H4 (cell line): ENCODE data around the gene DYNAP. TPM values are rescaled to one million over a fixed set of nuclear protein-coding genes. Genes with fewer than 3 reads are reported as not detected.

Experiments
- DNase-seq: peaks from one replicate; pipeline ENCODE4 v3.0.0-alpha.2; 2015; ENCODE audit warnings: low spot score
- total RNA-seq: library from RNA; depleted of rRNA; stranded (reverse); fragments of >200 nt; shearing (Covaris generic); gene quantifications from 2 replicates; pipeline ENCODE4 v1.2.3, GENCODE V29; 2014; rRNA removed

Gene DYNAP, protein sequence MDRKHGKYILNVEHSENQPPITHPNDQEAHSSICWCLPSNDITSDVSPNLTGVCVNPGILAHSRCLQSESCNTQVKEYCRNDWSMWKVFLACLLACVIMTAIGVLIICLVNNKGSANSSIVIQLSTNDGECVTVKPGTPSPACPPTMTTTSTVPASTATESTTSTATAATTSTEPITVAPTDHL
- not detected in 2 replicates for total RNA-seq

DNA sequence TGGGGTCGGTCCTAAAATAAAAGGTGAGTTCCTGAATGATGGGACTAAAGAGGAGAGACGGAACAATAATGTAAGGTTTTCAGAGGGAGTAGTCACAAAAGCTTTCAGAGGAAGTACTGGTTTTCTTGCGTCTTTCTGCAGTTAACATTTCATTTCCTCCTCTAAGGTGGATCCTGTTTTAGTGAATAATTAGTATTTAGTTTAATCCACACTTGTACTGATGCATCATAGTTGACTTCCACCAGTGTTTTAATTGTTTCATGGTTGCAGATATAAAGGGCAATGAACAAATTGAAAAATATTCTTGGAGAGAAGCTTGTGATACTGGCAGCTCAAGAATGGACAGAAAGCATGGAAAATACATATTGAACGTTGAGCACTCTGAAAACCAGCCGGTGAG lies at the start of gene DYNAP:
TSS of gene DYNAP (plus strand) at position 301 of the 400 bp plus-strand sequence. CDS start at position 339, 38 bp downstream.
- DNase-seq = no peak

DNA sequence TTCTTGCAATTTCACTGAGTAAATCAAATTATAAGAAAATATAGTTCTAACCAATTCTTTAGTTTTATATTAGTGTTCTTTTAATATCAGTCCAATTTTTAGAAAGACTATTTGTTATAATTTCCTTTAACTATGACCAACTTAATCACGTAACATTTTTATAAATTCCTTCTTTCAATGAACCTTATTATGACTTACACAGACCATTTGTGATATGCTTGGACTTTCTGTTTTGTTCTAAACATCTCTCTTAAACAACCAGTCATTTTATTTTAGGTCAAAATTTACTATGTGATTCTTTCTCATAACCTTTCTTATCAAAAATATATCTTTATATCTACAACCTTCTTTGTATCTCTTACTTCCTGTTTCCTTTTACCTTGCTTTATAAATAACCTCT lies 39.5 kb upstream of the DYNAP start:
- DNase-seq = no peak

DNA sequence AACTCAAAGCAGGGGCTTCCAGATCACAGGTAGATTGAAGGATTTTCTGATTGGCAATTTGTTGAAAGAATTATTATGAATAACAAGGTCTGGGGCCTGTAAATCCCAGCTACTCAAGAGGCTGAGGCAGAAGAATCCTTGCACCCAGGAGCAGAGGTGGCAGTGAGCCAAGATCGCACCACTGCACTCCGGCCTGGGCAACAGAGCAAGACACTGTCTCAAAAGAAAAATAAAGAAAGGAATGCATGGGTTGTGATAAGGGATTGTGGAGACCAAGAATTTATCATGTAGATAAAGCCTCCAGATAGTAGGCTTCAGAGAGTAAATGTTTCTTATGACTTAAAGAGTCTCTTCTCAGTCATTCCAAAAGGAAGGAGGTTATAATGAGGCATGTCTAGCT lies 35.8 kb upstream of the DYNAP start:
- no peak for DNase-seq

DNA sequence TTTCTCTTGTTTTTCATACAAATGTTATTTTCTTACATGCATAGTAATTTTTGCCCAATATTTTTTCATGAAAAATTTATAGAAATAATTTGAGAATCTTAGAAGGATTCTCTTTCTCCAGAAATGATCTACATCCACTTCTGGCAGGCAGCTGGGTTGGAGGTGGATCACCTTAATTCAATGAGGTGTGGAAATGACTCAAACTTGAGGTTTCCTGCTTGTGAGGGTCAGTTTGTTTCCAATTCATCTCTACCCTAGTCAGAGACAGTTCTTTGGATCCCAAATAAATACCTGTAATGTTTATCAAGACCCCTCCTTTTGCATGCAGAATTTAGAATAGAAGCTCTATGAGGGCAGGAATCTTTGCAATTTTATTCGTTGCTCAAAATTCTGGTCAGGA lies 35.0 kb upstream of the DYNAP start:
- no peak for DNase-seq

DNA sequence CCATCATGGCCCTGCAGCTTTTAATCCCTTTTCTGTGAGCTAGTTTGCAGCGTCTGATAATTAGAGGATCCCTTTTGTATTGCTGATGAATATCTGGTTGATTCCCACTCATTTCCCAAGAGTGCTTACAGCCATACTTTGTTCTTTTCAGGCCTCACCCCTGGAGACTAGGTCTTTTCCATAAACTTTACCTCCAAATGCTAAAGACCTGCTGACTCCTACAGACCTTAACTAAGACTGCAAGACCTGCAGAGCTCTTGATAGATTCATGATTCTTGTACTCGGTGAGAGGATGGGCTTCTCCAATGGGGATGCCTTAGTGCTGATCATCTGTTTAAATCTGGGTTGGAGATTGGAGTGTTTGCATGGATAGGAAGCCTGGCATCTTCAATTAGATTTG lies 33.1 kb upstream of the DYNAP start:
- no peak for DNase-seq

DNA sequence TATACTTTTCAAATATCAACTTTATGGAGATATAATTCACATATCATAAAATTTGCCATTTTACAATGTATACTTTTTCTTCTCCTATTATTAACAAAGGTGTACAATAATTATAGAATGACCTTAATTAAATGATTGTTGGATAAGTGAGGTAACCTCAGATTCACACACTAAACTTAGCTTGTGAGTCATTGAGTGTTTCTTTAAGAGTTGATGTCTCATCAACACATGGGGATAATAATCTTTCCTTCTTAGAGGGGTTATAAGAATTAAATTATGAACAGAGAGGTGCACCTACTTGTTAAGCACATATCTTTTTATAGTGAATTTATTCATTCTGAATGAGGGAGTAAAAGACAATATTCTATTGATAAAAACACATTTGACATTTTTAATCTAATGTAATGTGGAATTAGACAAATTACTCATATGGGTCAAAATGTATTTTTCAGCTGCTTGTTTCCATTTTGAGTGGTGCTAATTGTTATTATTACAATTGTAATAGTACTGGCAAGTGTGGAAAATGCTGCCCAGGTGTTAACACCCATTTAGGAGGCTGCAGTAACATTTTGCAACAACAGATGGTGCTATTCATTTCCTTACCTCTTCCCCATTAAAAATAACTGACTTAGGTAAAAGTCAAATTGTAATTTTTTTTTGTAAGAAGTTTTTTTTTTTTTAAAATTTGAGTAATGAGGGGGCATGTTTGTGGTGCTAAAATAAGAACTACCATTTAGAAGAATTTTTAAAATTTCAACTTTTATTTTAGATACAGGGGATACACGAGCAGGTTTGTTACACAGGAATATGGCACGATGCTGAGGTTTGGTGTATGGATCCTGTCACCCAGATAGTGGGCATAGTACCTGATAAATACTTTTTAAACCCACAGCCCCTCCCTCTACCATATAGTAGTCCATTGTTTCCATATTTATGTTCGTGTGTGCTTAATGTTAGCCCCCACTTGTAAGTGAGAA lies 32.1 kb upstream of the DYNAP start:
- no peak for DNase-seq

DNA sequence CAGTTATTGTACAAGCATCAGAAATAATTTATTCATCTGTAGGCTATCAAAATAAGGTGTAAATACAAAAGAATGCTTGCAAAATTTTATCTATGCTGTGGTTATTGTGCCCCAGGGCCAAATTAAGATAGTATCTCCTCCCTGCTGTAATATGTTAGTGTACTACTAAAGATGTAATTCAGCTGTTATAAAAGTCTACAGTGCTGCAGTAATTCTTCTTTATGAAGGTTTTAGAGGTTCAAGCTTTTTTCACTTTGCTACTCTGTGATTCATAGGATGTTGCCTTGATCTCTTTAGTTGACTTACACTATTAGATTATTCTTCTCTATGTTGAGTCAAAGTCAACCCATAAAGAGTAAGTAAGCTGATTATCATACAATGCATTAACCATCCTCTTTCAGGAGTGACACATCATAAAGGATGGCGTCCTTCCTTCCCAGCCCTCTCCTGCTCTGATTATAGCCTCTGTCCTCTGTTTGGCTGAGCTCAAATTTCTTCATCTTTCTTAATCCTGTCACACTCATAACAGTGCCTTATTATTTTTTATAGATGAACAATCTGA lies 29.3 kb upstream of the DYNAP start:
- no peak for DNase-seq

DNA sequence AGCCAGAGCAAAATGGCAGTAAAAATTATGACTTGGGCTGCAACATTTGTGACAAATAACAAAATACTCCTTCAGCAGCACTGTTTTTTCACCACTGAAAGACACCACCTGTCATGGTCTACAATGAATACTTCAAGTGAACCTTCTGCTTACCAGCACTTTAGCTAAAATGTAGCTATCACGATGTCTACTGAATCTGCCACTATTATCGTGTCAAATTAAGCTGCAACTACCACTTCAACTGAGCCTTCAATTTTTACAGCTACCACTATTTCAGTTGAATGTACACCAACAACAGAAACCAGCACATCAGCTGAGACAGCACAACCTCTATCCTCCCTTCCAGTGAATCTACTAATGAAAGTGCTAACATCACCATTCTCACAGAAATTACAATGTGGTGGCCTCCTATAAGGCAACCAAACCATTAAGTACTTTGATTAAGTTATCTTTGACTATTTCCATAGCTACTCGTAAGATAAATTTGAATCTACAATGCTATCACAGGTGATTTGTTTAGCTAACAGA lies 10.8 kb upstream of the DYNAP start:
- no peak for DNase-seq

DNA sequence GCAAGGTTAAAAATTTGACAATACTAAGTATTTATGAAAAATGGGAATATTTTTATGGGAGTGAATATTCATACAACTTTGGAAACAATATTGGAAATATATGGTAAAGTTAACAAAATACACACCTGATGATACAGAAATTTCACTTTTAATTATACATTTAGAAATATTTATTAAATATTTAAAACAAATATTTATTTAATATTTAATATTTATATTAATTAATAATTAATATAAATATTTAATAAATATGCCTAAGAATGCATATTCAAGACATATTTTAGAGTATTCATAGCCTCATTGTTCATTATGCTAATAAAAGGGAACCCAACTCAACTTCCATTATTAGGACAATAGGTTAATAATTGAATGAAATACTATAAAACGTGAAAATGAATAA lies 7.0 kb upstream of the DYNAP start:
- no peak for DNase-seq

DNA sequence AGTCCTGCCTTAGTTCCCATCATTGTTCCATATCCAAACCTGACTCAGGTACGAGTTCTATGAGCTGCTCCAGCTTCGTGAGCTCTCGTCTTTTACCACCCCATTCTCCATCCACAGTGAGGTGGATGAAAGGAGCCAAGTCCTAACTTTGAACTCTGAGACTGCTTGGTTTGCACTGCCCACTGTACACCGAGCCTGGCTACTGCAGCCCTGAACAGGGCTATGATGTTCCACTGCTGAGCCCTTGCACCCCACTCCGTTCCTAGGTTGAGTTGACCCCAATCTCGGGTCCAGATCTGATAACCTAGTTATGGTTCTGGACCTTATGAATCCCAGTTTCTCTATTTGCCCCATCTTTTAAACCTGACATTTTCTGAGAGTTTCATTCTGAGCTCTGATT lies 5.3 kb upstream of the DYNAP start:
- no peak for DNase-seq

DNA sequence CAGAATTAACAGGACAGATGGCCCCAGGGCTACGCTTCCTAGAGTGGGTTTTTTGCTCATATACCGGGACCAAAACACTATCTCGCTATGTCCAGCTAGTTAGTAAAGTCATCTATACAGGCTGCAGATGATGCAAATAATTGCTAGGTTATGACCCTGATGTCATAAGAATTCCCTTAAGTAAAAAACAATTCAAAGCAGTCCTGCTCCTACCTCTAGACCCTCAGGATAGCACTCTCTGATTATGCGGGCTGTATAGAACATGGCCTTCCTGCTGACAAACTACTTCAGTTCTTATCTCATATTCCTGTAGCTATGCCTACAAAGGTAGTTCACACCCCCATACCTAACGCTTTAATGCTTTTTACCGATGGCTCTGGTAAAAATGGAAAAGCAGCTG lies 13.2 kb downstream of the DYNAP start:
- no peak for DNase-seq

DNA sequence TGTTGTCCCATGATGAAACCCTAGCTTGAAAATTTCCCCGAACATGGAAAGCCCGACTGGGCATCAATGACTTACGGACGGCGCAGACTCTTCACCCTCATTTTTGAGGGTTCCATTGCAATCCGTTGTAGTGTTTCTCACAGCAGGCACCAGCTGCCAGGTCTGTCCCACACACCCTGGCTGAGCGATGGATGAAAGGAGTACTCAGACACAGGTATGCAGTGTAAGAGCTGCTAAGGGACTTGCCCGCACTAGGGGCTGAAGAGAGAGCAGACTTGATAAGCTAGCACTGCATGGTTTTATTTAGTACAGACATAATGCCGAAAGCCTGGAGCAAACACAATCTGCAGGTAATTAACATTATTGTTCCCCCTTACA lies 15.8 kb downstream of the DYNAP start:
- no peak for DNase-seq

DNA sequence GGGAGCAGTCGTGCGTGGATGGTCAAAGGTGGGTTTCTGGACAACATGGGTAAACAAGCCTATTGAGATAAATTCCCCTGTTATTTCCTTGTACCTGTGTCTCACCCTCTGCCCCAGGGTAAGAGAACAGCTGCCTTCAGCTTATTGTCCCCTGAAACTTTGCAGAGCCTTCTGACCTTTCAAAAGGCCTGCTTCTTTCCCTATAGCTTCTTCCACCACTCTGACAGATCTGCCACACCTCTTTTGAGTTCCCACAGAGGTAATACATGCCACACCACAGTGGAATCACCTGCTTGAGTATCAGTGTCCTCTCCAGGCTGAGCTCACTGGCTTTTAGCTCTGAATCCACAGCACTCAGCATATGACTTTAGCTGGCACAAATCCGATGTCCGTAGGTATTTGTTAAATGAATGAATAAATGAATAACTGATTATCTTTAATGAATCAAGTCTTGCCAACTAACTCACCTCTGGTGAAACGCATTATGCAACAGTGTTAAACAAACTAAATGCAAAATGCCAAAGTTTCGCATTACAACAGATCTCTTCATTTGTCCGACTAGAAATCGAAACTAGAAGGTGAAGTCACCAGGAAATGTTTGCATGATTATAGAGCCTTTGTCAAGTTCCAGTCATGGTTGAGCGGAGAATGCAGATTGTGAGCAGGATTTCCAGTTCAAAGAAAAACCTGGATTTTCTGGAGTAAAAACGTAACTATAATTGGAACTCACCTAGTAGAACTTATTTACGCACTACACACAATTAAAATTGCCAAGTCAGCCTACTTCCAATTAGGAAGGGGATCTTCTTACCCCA lies 16.4 kb downstream of the DYNAP start:
- peak; percentile 73 for DNase-seq

DNA sequence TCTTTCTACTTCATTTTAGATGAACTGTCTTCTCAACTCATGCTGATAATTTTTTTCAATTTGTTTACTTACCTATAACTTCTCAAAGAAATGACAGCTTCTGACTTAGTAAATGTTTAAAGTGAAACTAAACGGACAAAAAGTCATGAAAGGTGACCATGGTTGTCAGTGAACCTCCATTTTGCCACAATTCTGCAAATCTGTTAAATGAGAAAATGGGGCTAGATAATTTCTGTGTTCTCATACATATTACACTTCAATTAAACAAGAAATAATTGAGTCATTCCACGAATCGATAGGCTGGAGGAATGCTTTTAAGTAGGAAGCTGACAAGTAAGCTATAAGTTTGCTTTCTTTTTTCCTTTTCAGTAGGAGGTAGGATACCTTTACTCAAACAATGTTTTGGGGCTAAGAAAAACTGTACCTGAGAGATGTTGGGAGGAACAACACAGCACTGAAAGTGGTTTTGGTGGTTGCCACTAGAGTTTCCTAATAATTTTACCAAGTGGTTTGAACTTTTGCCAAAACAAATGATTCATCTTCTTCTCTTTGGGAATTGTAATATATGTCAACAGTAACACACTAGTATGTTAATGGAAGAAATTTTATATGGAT lies 17.1 kb downstream of the DYNAP start:
- peak; percentile 27 for DNase-seq

DNA sequence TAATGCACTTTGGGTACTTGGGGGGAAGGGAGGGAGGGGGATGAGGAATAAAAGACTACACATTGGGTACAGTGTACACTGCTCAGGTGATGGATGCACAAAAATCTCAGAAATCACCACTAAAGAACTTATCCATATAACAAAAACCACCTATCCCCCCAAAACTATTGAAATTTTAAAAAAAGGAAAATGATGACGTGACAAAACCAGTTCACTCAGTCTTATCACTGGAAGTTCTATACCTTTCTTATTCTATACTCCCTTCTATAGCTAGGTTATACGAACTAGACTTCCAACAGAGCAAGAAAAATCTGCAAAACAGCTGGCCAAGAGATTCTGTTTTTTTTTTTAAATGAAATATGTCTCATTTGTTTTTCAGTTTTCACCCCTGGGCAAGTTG lies 20.8 kb downstream of the DYNAP start:
- DNase-seq = no peak

DNA sequence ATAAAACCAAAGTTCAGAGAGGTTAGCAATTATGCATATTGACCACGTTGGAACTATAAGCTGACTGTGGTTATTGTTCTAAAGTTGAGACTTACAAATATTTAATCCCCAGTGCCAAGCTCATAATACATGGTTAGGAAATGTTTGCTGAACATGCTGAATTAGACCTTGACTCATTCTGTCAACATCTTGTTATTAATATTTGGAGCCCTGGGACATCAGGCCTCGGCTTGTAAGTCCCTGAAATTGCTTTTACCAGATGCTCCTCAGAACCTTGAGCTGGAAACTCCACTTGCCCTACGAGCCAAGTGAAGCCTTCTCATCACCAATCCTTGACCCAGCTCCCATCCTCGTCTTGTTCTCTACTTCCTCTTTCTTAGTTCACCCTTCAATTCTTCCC lies 21.2 kb downstream of the DYNAP start:
- DNase-seq = no peak

DNA sequence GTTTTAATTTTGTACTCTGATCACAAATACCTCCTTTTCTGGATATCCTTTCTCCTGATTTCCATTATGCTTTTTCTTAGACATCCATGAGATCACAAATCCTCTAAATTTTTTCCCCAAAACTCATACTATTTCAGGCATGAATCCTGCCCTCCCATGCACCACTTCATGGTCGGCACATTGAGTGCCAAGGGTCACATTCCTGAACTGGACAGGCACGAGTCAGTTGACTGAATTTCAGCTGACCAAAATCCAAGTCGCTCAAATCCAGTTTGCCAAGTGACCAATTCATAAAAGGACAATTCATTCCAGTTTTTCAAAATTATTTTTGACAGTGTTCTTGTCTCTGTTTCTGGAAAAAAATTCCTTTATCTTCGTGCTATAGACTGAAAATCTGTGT lies 22.1 kb downstream of the DYNAP start:
- no peak for DNase-seq

DNA sequence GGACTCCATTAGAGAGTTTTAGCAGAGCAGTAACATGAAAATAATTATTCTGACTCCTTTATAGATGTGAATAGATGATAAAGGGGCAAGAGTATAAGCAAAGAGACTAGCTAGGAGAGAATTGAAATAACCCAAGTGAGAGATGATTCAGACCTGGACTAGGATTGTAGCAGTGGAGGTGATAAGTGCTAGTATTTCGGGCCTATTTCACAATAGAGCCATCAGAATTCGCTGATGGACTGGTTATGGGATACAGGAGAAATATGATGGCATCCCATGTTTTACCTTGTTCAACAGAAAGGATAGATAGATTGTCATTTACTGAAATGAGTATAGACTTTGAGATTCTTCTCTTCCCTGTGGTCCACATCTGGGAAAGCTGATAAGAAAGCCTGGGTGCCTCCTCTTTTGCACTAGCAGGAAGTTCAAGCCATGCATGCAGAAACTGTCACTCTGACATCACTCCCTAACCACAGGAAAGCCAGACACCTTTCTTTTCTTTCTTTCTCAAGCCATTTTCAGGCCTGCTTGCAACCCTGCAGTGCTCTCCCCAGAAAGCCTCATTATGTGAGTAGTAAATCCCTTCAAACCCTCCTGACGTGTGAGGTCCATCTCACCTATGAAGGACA lies 25.3 kb downstream of the DYNAP start:
- DNase-seq = no peak

DNA sequence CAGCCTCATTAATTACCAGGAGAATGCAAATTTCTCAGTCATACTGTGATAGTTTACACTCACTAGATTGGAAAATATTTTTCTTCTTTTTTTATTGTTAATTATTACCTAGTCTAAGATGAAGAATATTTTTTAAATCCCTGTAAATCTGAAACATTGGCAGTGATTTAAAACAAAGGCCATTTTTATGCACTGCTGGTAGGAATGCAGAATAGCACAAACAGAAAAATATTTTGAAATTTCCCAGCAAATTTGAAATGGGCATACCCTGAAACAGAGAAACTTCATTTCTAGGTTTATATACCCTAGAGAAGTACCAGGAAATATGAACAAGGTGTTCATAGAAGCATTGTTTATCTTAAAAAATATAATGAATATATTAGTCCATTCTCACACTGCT lies 31.0 kb downstream of the DYNAP start:
- DNase-seq = no peak

DNA sequence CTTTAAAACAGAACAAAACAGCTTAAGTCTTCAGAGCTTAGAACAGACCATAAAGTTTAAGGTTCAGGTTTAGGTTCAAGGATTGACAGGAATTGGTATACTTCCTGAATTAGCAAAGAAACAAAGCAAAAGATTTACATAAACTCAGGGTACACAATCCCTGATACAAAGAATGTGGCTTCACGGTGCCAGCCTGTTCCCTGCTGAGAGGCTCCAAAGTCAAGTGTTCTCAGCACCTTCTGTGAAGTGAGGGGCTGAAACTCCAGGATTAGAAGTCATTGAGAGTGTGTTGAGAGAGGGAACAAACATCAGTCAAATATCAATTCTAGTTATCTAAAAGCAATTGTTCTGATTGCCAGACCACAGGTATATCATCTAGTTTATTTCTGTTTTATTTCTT lies 35.7 kb downstream of the DYNAP start:
- no peak for DNase-seq

DNA sequence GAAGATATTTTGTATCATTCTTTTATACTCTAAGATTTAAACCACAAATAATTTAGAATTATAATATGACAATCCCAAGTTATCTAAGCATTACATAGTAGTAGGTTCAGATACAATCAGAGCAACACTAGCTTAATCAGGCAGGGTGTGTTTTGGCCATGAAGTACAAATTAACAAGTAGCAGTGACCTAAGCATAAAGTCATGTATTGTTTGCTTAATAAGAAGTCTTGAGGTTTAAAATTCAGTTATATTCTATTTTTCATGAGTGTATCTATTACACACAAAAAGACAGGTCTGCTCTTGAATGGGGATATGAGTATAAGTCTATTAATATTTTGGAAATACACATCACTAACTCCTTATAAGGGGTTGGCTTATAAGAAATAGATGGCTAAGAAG lies 39.9 kb downstream of the DYNAP start:
- DNase-seq = no peak
